WTC11 (cell line): ENCODE results near the gene XRCC4. TPM values are rescaled to one million over a fixed set of nuclear protein-coding genes. Genes with fewer than 3 reads are reported as not detected.

Source experiments
- ATAC-seq: fragments of 200-7000 bp; cut with Tn5 transposase; 2 replicates; pipeline ENCODE4 v1.10.0; 2021; ENCODE audit warnings: mild to moderate bottlenecking, moderate library complexity
- CTCF ChIA-PET: fragments of 300-600 bp; sonication (Branson Sonifier 250); formaldehyde crosslinking; loops from one replicate; lab custom pipeline; 2021; ENCODE audit warnings: antibody characterized with exemption; lab: Charles Lee
- POLR2A ChIA-PET: fragments of 350-600 bp; sonication (Branson Sonifier 250); formaldehyde crosslinking; loops from one replicate; lab custom pipeline; 2021; ENCODE audit warnings: antibody characterized with exemption; lab: Charles Lee
- DNase-seq: peaks from one replicate; pipeline ENCODE4 v3.0.0; 2021; ENCODE audit warnings: low spot score
- H3K27ac Mint-ChIP-seq: 2 replicates; pipeline ENCODE4 v1.8.0; 2021; ENCODE audit warnings: mixed read lengths
- H3K27me3 Mint-ChIP-seq: 2 replicates; pipeline ENCODE4 v1.8.0; 2021; ENCODE audit warnings: low read depth, mild to moderate bottlenecking, moderate library complexity, mixed read lengths
- H3K36me3 Mint-ChIP-seq: 2 replicates; pipeline ENCODE4 v1.8.0; 2021; ENCODE audit warnings: mixed read lengths
- H3K4me1 Mint-ChIP-seq: 2 replicates; pipeline ENCODE4 v1.8.0; 2022; ENCODE audit warnings: mixed read lengths
- H3K4me3 Mint-ChIP-seq: 2 replicates; pipeline ENCODE4 v1.8.0; 2021; ENCODE audit warnings: mild to moderate bottlenecking, moderate library complexity, mixed read lengths
- H3K9me3 Mint-ChIP-seq: 2 replicates; pipeline ENCODE4 v1.8.0; 2021; ENCODE audit warnings: mixed read lengths
- CREB1 ChIP-seq: sonication (generic); formaldehyde crosslinking; IDR thresholded peaks from 2 replicates; pipeline ENCODE4 v1.8.0; 2023; ENCODE audit warnings: mild to moderate bottlenecking, missing genetic modification reagents
- ERG ChIP-seq: fragments of 250-450 bp; sonication (Bioruptor Pico); IDR thresholded peaks from 2 replicates; pipeline ENCODE4 v1.8.0; 2021; ENCODE audit warnings: mild to moderate bottlenecking
- FOXJ3 ChIP-seq: sonication (generic); formaldehyde crosslinking; IDR thresholded peaks from 2 replicates; pipeline ENCODE4 v1.9.0; 2021; ENCODE audit warnings: missing genetic modification reagents, mild to moderate bottlenecking, borderline replicate concordance
- GTF2I ChIP-seq: fragments of 250-450 bp; sonication (Bioruptor Pico); conservative IDR thresholded peaks from 2 replicates; pipeline ENCODE4 v1.4.0; 2021; ENCODE audit warnings: mild to moderate bottlenecking
- JUN ChIP-seq: sonication (generic); formaldehyde crosslinking; IDR thresholded peaks from 2 replicates; pipeline ENCODE4 v1.8.0; 2023; ENCODE audit warnings: mild to moderate bottlenecking, missing genetic modification reagents
- MAX ChIP-seq: sonication (generic); formaldehyde crosslinking; IDR thresholded peaks from 2 replicates; pipeline ENCODE4 v1.8.0; 2022; ENCODE audit warnings: mild to moderate bottlenecking, missing genetic modification reagents
- MLX ChIP-seq: sonication (generic); formaldehyde crosslinking; IDR thresholded peaks from 2 replicates; pipeline ENCODE4 v1.8.1; 2023; ENCODE audit warnings: mild to moderate bottlenecking, missing genetic modification reagents, moderate library complexity
- MXD4 ChIP-seq: fragments of 250-450 bp; sonication (Bioruptor Pico); IDR thresholded peaks from 2 replicates; pipeline ENCODE4 v1.8.0; 2021; ENCODE audit warnings: mild to moderate bottlenecking, moderate library complexity, borderline replicate concordance
- MYBL2 ChIP-seq: sonication (generic); formaldehyde crosslinking; IDR thresholded peaks from 2 replicates; pipeline ENCODE4 v1.8.1; 2023; ENCODE audit warnings: mild to moderate bottlenecking, moderate library complexity, missing genetic modification reagents
- NFATC4 ChIP-seq: fragments of 250-450 bp; sonication (Bioruptor Pico); IDR thresholded peaks from 2 replicates; pipeline ENCODE4 v1.9.0; 2021; ENCODE audit warnings: mild to moderate bottlenecking
- RELA ChIP-seq: sonication (generic); formaldehyde crosslinking; IDR thresholded peaks from 2 replicates; pipeline ENCODE4 v1.8.1; 2022; ENCODE audit warnings: missing genetic modification reagents, mild to moderate bottlenecking, borderline replicate concordance
- TEAD1 ChIP-seq: sonication (generic); formaldehyde crosslinking; IDR thresholded peaks from 2 replicates; pipeline ENCODE4 v1.8.0; 2022; ENCODE audit warnings: mild to moderate bottlenecking, missing genetic modification reagents
- ZBTB21 ChIP-seq: sonication (generic); formaldehyde crosslinking; IDR thresholded peaks from 2 replicates; pipeline ENCODE4 v1.8.1; 2023; ENCODE audit warnings: mild to moderate bottlenecking, missing genetic modification reagents, borderline replicate concordance
- ZNF138 ChIP-seq: sonication (generic); formaldehyde crosslinking; conservative IDR thresholded peaks from 2 replicates; pipeline ENCODE4 v1.8.1; 2022; ENCODE audit warnings: mild to moderate bottlenecking, moderate library complexity, missing genetic modification reagents
- ZNF396 ChIP-seq: fragments of 250-450 bp; sonication (Bioruptor Pico); IDR thresholded peaks from 2 replicates; pipeline ENCODE4 v1.8.0; 2021; ENCODE audit warnings: mild to moderate bottlenecking, moderate library complexity, borderline replicate concordance
- ZNF423 ChIP-seq: fragments of 250-450 bp; sonication (Bioruptor Pico); IDR thresholded peaks from 2 replicates; pipeline ENCODE4 v2.1.2; 2022; ENCODE audit warnings: mild to moderate bottlenecking, moderate library complexity
- ZNF532 ChIP-seq: fragments of 250-450 bp; sonication (Bioruptor Pico); IDR thresholded peaks from 2 replicates; pipeline ENCODE4 v1.9.0; 2021; ENCODE audit warnings: mild to moderate bottlenecking, borderline replicate concordance
- total RNA-seq: library from RNA; stranded (reverse); gene quantifications from 3 replicates; pipeline ENCODE4 v1.2.3, GENCODE V29; 2021
- TF ChIP-seq, protein P1 (sequence below): sonication (generic); formaldehyde crosslinking; IDR thresholded peaks from 2 replicates; pipeline ENCODE4 v1.8.0; 2023; ENCODE audit warnings: missing genetic modification reagents, mild to moderate bottlenecking, borderline replicate concordance
- TF ChIP-seq, protein P2 (sequence below): sonication (generic); formaldehyde crosslinking; IDR thresholded peaks from 2 replicates; pipeline ENCODE4 v1.8.1; 2022; ENCODE audit warnings: mild to moderate bottlenecking, missing genetic modification reagents, moderate library complexity, borderline replicate concordance
- TF ChIP-seq, protein P3 (sequence below): sonication (generic); formaldehyde crosslinking; IDR thresholded peaks from 2 replicates; pipeline ENCODE4 v1.8.1; 2023; ENCODE audit warnings: mild to moderate bottlenecking, missing genetic modification reagents

Gene XRCC4
- total RNA-seq, 1 experiment from 2014 or later: 13.5 TPM

GRCh38 chr5:83396662-83397061, 319.3 kb downstream of the XRCC4 start (continued):
- TF ChIP-seq, protein P1, sequence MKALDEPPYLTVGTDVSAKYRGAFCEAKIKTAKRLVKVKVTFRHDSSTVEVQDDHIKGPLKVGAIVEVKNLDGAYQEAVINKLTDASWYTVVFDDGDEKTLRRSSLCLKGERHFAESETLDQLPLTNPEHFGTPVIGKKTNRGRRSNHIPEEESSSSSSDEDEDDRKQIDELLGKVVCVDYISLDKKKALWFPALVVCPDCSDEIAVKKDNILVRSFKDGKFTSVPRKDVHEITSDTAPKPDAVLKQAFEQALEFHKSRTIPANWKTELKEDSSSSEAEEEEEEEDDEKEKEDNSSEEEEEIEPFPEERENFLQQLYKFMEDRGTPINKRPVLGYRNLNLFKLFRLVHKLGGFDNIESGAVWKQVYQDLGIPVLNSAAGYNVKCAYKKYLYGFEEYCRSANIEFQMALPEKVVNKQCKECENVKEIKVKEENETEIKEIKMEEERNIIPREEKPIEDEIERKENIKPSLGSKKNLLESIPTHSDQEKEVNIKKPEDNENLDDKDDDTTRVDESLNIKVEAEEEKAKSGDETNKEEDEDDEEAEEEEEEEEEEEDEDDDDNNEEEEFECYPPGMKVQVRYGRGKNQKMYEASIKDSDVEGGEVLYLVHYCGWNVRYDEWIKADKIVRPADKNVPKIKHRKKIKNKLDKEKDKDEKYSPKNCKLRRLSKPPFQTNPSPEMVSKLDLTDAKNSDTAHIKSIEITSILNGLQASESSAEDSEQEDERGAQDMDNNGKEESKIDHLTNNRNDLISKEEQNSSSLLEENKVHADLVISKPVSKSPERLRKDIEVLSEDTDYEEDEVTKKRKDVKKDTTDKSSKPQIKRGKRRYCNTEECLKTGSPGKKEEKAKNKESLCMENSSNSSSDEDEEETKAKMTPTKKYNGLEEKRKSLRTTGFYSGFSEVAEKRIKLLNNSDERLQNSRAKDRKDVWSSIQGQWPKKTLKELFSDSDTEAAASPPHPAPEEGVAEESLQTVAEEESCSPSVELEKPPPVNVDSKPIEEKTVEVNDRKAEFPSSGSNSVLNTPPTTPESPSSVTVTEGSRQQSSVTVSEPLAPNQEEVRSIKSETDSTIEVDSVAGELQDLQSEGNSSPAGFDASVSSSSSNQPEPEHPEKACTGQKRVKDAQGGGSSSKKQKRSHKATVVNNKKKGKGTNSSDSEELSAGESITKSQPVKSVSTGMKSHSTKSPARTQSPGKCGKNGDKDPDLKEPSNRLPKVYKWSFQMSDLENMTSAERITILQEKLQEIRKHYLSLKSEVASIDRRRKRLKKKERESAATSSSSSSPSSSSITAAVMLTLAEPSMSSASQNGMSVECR (CRISPR knock-in tag): no peak
- TF ChIP-seq, protein P2, sequence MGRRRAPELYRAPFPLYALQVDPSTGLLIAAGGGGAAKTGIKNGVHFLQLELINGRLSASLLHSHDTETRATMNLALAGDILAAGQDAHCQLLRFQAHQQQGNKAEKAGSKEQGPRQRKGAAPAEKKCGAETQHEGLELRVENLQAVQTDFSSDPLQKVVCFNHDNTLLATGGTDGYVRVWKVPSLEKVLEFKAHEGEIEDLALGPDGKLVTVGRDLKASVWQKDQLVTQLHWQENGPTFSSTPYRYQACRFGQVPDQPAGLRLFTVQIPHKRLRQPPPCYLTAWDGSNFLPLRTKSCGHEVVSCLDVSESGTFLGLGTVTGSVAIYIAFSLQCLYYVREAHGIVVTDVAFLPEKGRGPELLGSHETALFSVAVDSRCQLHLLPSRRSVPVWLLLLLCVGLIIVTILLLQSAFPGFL: no peak
- no peak for TF ChIP-seq JUN (CRISPR knock-in tag)
- TF ChIP-seq FOXJ3 (CRISPR knock-in tag): no peak
- TF ChIP-seq ZNF423 (CRISPR knock-in tag): no peak

GRCh38 chr5:83397658-83398057, 320.3 kb downstream of the XRCC4 start:
- no peaks in the 10 kb centered on the region for H3K36me3 Mint-ChIP-seq
- no peak overlapping the region for H3K27ac Mint-ChIP-seq
- TF ChIP-seq, protein P3, sequence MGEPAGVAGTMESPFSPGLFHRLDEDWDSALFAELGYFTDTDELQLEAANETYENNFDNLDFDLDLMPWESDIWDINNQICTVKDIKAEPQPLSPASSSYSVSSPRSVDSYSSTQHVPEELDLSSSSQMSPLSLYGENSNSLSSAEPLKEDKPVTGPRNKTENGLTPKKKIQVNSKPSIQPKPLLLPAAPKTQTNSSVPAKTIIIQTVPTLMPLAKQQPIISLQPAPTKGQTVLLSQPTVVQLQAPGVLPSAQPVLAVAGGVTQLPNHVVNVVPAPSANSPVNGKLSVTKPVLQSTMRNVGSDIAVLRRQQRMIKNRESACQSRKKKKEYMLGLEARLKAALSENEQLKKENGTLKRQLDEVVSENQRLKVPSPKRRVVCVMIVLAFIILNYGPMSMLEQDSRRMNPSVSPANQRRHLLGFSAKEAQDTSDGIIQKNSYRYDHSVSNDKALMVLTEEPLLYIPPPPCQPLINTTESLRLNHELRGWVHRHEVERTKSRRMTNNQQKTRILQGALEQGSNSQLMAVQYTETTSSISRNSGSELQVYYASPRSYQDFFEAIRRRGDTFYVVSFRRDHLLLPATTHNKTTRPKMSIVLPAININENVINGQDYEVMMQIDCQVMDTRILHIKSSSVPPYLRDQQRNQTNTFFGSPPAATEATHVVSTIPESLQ: no peak
- TF ChIP-seq TEAD1: no peak
- no peak for TF ChIP-seq ZNF396
- no peak for TF ChIP-seq MXD4
- TF ChIP-seq MLX (CRISPR knock-in tag): no peak
- TF ChIP-seq MYBL2 (CRISPR knock-in tag): no peak
- no peak for TF ChIP-seq RELA (CRISPR knock-in tag)
- no peak for TF ChIP-seq ZNF138 (CRISPR knock-in tag)
- TF ChIP-seq CREB1 (CRISPR knock-in tag): no peak
- TF ChIP-seq ERG (CRISPR knock-in tag): no peak
- no peak for TF ChIP-seq ZBTB21
- TF ChIP-seq ZNF532 (CRISPR knock-in tag): no peak
- TF ChIP-seq MAX: no peak
- TF ChIP-seq NFATC4: no peak
- no peak for TF ChIP-seq GTF2I (CRISPR knock-in tag)
- TF ChIP-seq, all 79 proteins: peak for 0
- Mint-ChIP-seq H3K9me3 (peaks cover 5% of the 10 kb centered on the region; the same call in 1 of the 2 replicates), H3K4me3 (no peak overlapping the region), H3K4me1 (peaks cover 16% of the 10 kb centered on the region), H3K27me3 (no peaks in the 10 kb centered on the region)
- ChIA-PET CTCF (no interaction called here), POLR2A (no interaction called here)
- DNase-seq (no peak), ATAC-seq (no peak)
